Keratinocyte (primary cell): Measurements from ENCODE around the gene STAMBPL1. TPM values are rescaled to one million over a fixed set of nuclear protein-coding genes. Genes with fewer than 3 reads are reported as not detected.
"Not testable (repeated sequence)": the region's sequence is repeated elsewhere in the genome, so short reads cannot be mapped to it uniquely, and the experiment has no call there.

Source experiments
- DNase-seq: peaks from one replicate; pipeline ENCODE4 v3.0.0-alpha.2; 2011; ENCODE audit warnings: low read depth, missing footprints, low spot score
- FAIRE-seq: peaks from 2 replicates; lab custom pipeline; 2011; peaks lifted over from hg19 to GRCh38; lab: Jason Lieb, UNC
- H2AFZ ChIP-seq: 2 replicates; pipeline ENCODE4 v1.6.0; 2012; ENCODE audit warnings: low read length, control low read depth, inconsistent platforms; ENCODE audit not compliant: control insufficient read depth
- H3K27ac ChIP-seq: 2 replicates; pipeline ENCODE4 v1.5.1; 2011; ENCODE audit warnings: low read length; ENCODE audit not compliant: control insufficient read depth, insufficient read depth
- H3K27me3 ChIP-seq: 3 replicates; pipeline ENCODE4 v1.6.0; 2011; ENCODE audit warnings: low read length; ENCODE audit not compliant: control insufficient read depth, insufficient read depth; ENCODE audit errors: extremely low read depth
- H3K36me3 ChIP-seq, 2 experiments: 2 replicates in 1 of 2; 3 replicates in 1 of 2; pipeline ENCODE4 v1.5.1; 2011; ENCODE audit warnings: low read length in 2 of 2, mild to moderate bottlenecking in 1 of 2; ENCODE audit not compliant: control insufficient read depth in 2 of 2, insufficient read depth in 2 of 2; ENCODE audit errors: extremely low read depth in 1 of 2
- H3K4me1 ChIP-seq: 3 replicates; pipeline ENCODE4 v1.5.1; 2011; ENCODE audit warnings: low read length; ENCODE audit not compliant: control insufficient read depth, insufficient read depth; ENCODE audit errors: extremely low read depth
- H3K4me2 ChIP-seq: 3 replicates; pipeline ENCODE4 v1.6.0; 2011; ENCODE audit warnings: low read depth, low read length; ENCODE audit not compliant: control insufficient read depth, insufficient read depth; ENCODE audit errors: extremely low read depth
- H3K4me3 ChIP-seq, 3 experiments: fragments of 200-600 bp in 1 of 3; sonication (generic) in 1 of 3; 2 replicates in 2 of 3; 3 replicates in 1 of 3; pipeline ENCODE4 v1.5.1; 2011 to 2016; ENCODE audit warnings: low read length in 3 of 3, mild to moderate bottlenecking in 3 of 3, control low read depth in 2 of 3, inconsistent platforms in 1 of 3, low read depth in 1 of 3, mixed read lengths in 1 of 3, mixed run types in 1 of 3, moderate library complexity in 1 of 3; ENCODE audit not compliant: control insufficient read depth in 2 of 3, insufficient read depth in 2 of 3; ENCODE audit errors: extremely low read depth in 1 of 3
- H3K79me2 ChIP-seq: 2 replicates; pipeline ENCODE4 v1.6.0; 2012; ENCODE audit warnings: low read length; ENCODE audit not compliant: control insufficient read depth, insufficient read depth
- H3K9ac ChIP-seq: 3 replicates; pipeline ENCODE4 v1.6.0; 2011; ENCODE audit warnings: low read length; ENCODE audit not compliant: control insufficient read depth, insufficient read depth; ENCODE audit errors: extremely low read depth
- H3K9me1 ChIP-seq: 3 replicates; pipeline ENCODE4 v1.6.0; 2011; ENCODE audit warnings: low read length; ENCODE audit not compliant: control insufficient read depth, insufficient read depth; ENCODE audit errors: extremely low read depth
- H3K9me3 ChIP-seq: 2 replicates; pipeline ENCODE4 v1.5.1; 2012; ENCODE audit warnings: low read depth, low read length; ENCODE audit not compliant: control insufficient read depth
- H4K20me1 ChIP-seq: 3 replicates; pipeline ENCODE4 v1.6.0; 2011; ENCODE audit warnings: low read length; ENCODE audit not compliant: control insufficient read depth, insufficient read depth; ENCODE audit errors: extremely low read depth
- EZH2 ChIP-seq: IDR thresholded peaks from one replicate; pipeline ENCODE4 v1.6.1; 2012; ENCODE audit warnings: inconsistent platforms, mild to moderate bottlenecking, low read length, moderate library complexity
- dilution Hi-C: fragments of 300-500 bp; cut with MboI; formaldehyde crosslinking; loops from one replicate; pipeline ENCODE4 v1.7.0; 2020; ENCODE audit warnings: low sequenced_read_pairs; ENCODE audit not compliant: extremely low pct_ligation_motif_present
- polyA plus RNA-seq, 5 experiments: library from polyadenylated mRNA; depleted of rRNA in 3 of 5; stranded (reverse) in 3 of 5; stranded (forward) in 1 of 5; unstranded in 1 of 5; fragments of >200 nt; gene quantifications; 1 replicate in 1 of 5; 2 replicates in 3 of 5; 3 replicates in 1 of 5; pipeline versions ENCODE4 v1.2.1 to v1.2.3, GENCODE V29; 2011 to 2012; ENCODE audit warnings: missing spikeins in 2 of 5, low read depth in 1 of 5, low replicate concordance in 1 of 5
- TF ChIP-seq, protein P1 (sequence below), 3 experiments: IDR thresholded peaks in 1 of 3; conservative IDR thresholded peaks in 1 of 3; optimal IDR thresholded peaks in 1 of 3; 2 replicates in 2 of 3; 3 replicates in 1 of 3; pipeline versions ENCODE3 to v1.5.1; 2011; ENCODE audit warnings: low read length in 3 of 3, mild to moderate bottlenecking in 3 of 3, moderate library complexity in 2 of 3, control low read depth in 1 of 3, inconsistent platforms in 1 of 3; ENCODE audit not compliant: insufficient read depth in 2 of 3; ENCODE audit errors: extremely low read depth in 1 of 3

Gene STAMBPL1
- polyA plus RNA-seq, 1 donor (not counting 4 experiments of a cell fraction or from before 2014, with no cell fraction given) = 9.0 TPM

DNA sequence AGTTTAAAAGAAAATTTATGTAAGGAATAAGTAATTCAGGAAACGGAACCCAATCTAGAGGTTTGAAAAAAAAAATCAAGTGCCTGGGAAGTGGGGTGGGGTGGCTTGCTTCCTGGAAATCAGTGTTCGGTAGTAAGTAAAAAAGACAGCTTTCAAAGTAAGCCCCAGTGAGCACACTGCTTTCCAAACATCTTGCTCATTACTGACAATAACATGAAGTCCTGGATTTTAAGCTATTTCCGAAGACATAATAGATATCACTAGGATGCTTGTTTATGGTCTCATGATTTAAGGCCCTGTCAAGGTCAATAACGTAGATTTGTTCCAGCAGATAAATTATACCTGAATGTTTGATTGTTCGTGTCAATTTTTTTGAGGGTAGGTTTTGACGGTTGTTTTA, 1.3 kb downstream of the STAMBPL1 start:
- no peak for DNase-seq

DNA sequence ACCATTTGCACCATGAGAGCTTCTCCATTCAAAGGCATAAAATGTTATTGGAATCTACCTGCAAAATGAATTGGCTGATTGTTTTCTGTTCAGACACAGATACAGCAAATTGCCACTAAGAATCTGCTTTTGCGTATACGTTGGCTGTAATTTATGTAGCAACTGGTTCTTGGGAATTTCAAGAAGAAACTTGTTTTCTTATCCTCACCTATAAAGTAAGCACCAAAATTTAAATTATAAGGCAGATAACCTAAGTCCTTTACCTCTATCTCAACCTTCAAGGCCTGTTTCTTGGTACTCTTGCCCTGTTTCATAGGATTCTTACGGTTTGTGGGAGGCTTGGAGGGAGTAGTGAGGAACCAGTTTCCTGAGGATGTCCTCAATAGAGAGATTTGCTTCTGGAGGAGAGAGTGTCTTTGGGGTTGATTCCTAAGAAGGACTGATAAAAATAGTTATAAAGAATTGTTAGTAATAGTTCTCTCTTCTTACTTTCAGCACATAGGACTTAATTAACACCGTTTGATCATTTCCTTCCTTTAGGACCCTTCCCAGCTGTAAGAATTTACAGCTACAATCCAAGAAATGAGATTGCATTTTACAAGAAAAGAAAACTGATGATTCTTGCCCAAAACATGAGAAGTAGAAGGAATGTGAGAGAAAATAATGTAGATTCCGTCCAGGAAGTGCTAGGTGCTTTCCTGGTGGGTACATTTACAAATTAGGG, 2.0 kb downstream of the STAMBPL1 start:
- Histone ChIP-seq H3K27ac (peak overlapping the region; percentile 90), H3K9ac (peak overlapping the region; percentile 80), H3K4me3 (peak overlapping the region in 2 of 3 experiments; percentile 80), H3K79me2 (peaks cover 20% of the 10 kb centered on the region), H3K4me2 (peak overlapping the region; percentile 94), H4K20me1 (no peaks in the 10 kb centered on the region), H3K9me3 (no peaks in the 10 kb centered on the region), H3K9me1 (no peaks in the 10 kb centered on the region), H3K4me1 (peaks cover 39% of the 10 kb centered on the region), H3K36me3 (peaks cover 0 to 3% of the 10 kb centered on the region in 2 experiments), H2AFZ (peak overlapping the region; percentile 66), H3K27me3 (no peaks in the 10 kb centered on the region)
- FAIRE-seq (peak; percentile 75), DNase-seq (no peak)
- TF ChIP-seq EZH2 = no peak
- TF ChIP-seq, protein P1, sequence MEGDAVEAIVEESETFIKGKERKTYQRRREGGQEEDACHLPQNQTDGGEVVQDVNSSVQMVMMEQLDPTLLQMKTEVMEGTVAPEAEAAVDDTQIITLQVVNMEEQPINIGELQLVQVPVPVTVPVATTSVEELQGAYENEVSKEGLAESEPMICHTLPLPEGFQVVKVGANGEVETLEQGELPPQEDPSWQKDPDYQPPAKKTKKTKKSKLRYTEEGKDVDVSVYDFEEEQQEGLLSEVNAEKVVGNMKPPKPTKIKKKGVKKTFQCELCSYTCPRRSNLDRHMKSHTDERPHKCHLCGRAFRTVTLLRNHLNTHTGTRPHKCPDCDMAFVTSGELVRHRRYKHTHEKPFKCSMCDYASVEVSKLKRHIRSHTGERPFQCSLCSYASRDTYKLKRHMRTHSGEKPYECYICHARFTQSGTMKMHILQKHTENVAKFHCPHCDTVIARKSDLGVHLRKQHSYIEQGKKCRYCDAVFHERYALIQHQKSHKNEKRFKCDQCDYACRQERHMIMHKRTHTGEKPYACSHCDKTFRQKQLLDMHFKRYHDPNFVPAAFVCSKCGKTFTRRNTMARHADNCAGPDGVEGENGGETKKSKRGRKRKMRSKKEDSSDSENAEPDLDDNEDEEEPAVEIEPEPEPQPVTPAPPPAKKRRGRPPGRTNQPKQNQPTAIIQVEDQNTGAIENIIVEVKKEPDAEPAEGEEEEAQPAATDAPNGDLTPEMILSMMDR (optimal IDR thresholded peaks at IDR 0.05 in 1 of 3, IDR thresholded peaks at IDR 0.05 in 1 of 3, conservative IDR thresholded peaks at IDR 0.05 in 1 of 3; ENCODE audit: extremely low read depth in 1 of 3, insufficient read depth in 2 of 3, low read length in 3 of 3) = no peak
- dilution Hi-C loops = no loop called here

More for the DNA sequence above, 1.3 kb downstream of the STAMBPL1 start:
- Histone ChIP-seq H4K20me1 (no peaks in the 10 kb centered on the region), H3K4me2 (peak overlapping the region; percentile 94), H3K4me3 (peak overlapping the region; percentile 80), H3K27me3 (no peaks in the 10 kb centered on the region), H3K9me3 (no peaks in the 10 kb centered on the region), H3K79me2 (peaks cover 17% of the 10 kb centered on the region), H3K9me1 (no peaks in the 10 kb centered on the region), H3K27ac (peak overlapping the region; percentile 90), H2AFZ (peak overlapping the region; percentile 66), H3K9ac (peak overlapping the region; percentile 80), H3K36me3 (peaks cover 0 to 3% of the 10 kb centered on the region in 2 experiments), H3K4me1 (peaks cover 35% of the 10 kb centered on the region)
- FAIRE-seq = no peak
- TF ChIP-seq, protein P1 (optimal IDR thresholded peaks at IDR 0.05 in 1 of 3, IDR thresholded peaks at IDR 0.05 in 1 of 3, conservative IDR thresholded peaks at IDR 0.05 in 1 of 3; ENCODE audit: extremely low read depth in 1 of 3, insufficient read depth in 2 of 3, low read length in 3 of 3) = no peak
- TF ChIP-seq EZH2 = no peak
- dilution Hi-C loops = no loop called here

DNA sequence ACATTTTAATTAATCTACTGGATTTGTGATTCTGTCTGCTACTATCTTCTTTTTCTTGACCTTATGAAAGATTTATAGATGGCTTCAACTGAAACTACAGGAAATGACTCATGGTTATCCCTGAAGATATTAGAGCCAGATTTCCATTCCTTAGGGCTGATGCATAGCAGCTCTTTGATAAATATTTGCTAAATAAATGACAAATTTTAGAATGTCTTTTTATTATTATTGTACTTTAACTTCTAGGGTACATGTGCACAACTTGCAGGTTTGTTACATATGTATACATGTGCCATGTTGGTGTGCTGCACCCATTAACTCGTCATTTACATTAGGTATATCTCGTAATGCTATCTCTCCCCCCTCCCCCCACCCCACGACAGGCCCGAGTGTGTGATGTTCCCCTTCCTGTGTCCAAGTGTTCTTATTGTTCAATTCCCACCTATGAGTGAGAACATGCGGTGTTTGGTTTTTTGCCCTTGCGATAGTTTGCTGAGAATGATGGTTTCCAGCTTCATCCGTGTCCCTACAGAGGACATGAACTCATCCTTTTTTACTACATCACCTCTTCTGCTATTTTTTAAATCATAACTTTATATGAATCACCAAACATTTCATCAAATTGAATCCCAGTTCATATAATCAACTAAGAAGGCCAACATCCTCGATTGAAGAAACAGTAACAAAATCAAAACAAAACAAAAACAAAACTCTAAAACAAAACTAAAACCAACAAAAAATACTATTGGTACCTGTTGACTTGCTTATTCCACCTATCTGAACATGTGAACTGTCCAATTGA, 2.8 kb downstream of the STAMBPL1 start:
- Histone ChIP-seq H3K4me2 (peak overlapping the region; percentile 94), H3K4me3 (peak overlapping the region in 2 of 3 experiments; percentile 80), H3K27ac (peak overlapping the region; percentile 90), H2AFZ (peak overlapping the region; percentile 3), H3K4me1 (peaks cover 39% of the 10 kb centered on the region), H3K79me2 (peaks cover 22% of the 10 kb centered on the region)
- FAIRE-seq = peak; percentile 34
- dilution Hi-C loops, H4K20me1 ChIP-seq, H3K36me3 ChIP-seq, DNase-seq, H3K9me1 ChIP-seq, H3K9me3 ChIP-seq, H3K9ac ChIP-seq, H3K27me3 ChIP-seq: not testable (repeated sequence)
